Keratinocyte (primary cell): ENCODE data around the gene ROBO4.

Source experiments
- EZH2 ChIP-seq: IDR thresholded peaks from one replicate; pipeline ENCODE4 v1.6.1; 2012; ENCODE audit warnings: inconsistent platforms, mild to moderate bottlenecking, low read length, moderate library complexity
- TF ChIP-seq, protein P1 (sequence below), 3 experiments: IDR thresholded peaks in 1 of 3; conservative IDR thresholded peaks in 1 of 3; optimal IDR thresholded peaks in 1 of 3; 2 replicates in 2 of 3; 3 replicates in 1 of 3; pipeline versions ENCODE3 to v1.5.1; 2011; ENCODE audit warnings: low read length in 3 of 3, mild to moderate bottlenecking in 3 of 3, moderate library complexity in 2 of 3, control low read depth in 1 of 3, inconsistent platforms in 1 of 3; ENCODE audit not compliant: insufficient read depth in 2 of 3; ENCODE audit errors: extremely low read depth in 1 of 3

DNA sequence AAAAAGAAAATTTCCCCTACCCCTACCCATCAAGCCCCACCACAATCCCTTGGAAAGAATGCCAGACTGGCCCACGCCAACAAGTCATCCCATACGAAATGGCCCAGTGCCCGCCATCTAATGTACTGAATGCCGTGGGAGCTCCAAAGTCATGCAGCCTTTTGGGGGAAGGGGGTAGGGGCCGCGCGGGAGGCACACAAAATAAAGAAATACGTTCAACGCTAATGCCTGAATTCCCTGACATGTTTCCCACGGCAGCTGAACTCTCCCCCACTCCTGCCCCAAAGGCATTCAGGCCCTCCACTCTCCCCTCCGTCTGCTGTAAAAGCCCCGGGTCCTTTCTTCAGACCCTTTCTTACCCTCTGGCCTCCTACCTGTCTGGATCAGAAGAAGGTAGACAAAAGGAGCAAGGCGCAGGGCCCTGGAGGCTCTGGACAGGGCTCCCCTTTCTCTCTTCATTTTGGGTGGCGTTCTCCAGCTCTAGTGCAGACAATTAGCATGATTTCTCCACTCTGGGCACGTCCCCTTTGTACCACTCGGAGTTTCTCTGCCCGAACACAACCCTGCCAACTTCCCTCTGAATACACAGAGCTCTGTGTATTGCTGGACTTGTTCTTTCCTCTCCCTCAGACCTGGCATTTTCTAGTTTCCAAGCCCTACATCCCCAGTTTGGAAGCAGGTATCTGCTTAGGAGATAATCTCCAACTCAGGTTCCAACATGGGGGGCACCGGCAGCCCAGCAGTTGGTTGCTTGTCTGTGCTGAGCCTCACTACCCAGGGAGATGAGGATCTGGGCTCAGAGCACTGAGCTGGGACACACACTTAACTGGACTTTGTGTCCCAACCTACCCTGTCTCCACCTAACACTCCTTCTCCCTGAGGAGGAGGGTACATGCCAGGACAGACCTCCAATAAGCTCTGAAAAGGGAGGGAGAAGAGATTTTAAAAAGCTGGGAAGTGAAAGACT is 38.2 kb upstream of the ROBO4 start, which contains the start of gene HEPACAM:
- TF ChIP-seq, protein P1, sequence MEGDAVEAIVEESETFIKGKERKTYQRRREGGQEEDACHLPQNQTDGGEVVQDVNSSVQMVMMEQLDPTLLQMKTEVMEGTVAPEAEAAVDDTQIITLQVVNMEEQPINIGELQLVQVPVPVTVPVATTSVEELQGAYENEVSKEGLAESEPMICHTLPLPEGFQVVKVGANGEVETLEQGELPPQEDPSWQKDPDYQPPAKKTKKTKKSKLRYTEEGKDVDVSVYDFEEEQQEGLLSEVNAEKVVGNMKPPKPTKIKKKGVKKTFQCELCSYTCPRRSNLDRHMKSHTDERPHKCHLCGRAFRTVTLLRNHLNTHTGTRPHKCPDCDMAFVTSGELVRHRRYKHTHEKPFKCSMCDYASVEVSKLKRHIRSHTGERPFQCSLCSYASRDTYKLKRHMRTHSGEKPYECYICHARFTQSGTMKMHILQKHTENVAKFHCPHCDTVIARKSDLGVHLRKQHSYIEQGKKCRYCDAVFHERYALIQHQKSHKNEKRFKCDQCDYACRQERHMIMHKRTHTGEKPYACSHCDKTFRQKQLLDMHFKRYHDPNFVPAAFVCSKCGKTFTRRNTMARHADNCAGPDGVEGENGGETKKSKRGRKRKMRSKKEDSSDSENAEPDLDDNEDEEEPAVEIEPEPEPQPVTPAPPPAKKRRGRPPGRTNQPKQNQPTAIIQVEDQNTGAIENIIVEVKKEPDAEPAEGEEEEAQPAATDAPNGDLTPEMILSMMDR (optimal IDR thresholded peaks at IDR 0.05 in 1 of 3, IDR thresholded peaks at IDR 0.05 in 1 of 3, conservative IDR thresholded peaks at IDR 0.05 in 1 of 3; ENCODE audit: extremely low read depth in 1 of 3, insufficient read depth in 2 of 3, low read length in 3 of 3): no peak
- TF ChIP-seq EZH2: no peak
